ENCODE measurements around the gene STX1A. TPM values are rescaled to one million over a fixed set of nuclear protein-coding genes. Genes with fewer than 3 reads are reported as not detected.

Gene STX1A
- total and polyA plus RNA-seq, 2 of the 8 experiments (the other 6 are each of a cell fraction or from before 2014, with no cell fraction given), result 13.5 to 17.5 TPM

- no peaks in the 10 kb centered on the region for H3K9me3 ChIP-seq (ENCODE audit: insufficient read depth in 2 of 2, low read depth in 1 of 2, low read length in 1 of 2)
- H3K18ac ChIP-seq (ENCODE audit: extremely low read depth, low read length), result no peak overlapping the region
- H3K23me2 ChIP-seq (ENCODE audit: low read depth, low read length), result peaks cover 8% of the 10 kb centered on the region
- H4K20me1 ChIP-seq (replicated peaks in 1 of 2; ENCODE audit: control insufficient read depth in 1 of 2, insufficient read depth in 2 of 2, low read length in 2 of 2), result peaks cover 8 to 20% of the 10 kb centered on the region in 2 experiments
- H3K27ac ChIP-seq (ENCODE audit: low read depth, low read length), result no peak overlapping the region
- no peak overlapping the region for H3K4me3 ChIP-seq (ENCODE audit: extremely low read depth in 1 of 4, insufficient read depth in 2 of 4, low read depth in 3 of 4, low read length in 4 of 4)
- FAIRE-seq (no peak), DNase-seq (ENCODE audit: low read depth in 1 of 2, low spot score in 2 of 2) (no peak)
- POLR2A ChIA-PET (ENCODE audit: partially characterized antibody), result interaction anchor here (0.5 to 2.3 kb wide), 8 partner anchors 15 to 417 kb away, joined by 3 to 7 read pairs (median 3); partner anchors contain the start of gene BAZ1B
- no peak overlapping the region for H3K23ac ChIP-seq (ENCODE audit: insufficient read length)
- H3K4me2 ChIP-seq (ENCODE audit: insufficient read depth in 1 of 2, low read depth in 2 of 2, low read length in 2 of 2), result no peak overlapping the region
- peaks cover 4 to 16% (median 8%) of the 10 kb centered on the region in 4 experiments; a peak in 5 of 8 replicates for H3K36me3 ChIP-seq (ENCODE audit: control insufficient read depth in 2 of 4, insufficient read depth in 4 of 4, low read length in 3 of 4)
- H2BK5ac ChIP-seq (ENCODE audit: low read depth, low read length), result no peak overlapping the region
- H3K4me1 ChIP-seq (replicated peaks in 1 of 4; ENCODE audit: control insufficient read depth in 3 of 4, insufficient read depth in 4 of 4, low read length in 3 of 4), result peaks cover 0 to 16% (median 4%) of the 10 kb centered on the region in 4 experiments; a peak in 6 of 7 replicates
- CTCF ChIA-PET (ENCODE audit: partially characterized antibody), result interaction anchor here (0.5 to 11.1 kb wide), 21 partner anchors 10 to 878 kb away, joined by 3 to 87 read pairs (median 4); partner anchors contain the start of genes CLDN3 and CLDN4
- no peak overlapping the region for H4K91ac ChIP-seq (replicated peaks; ENCODE audit: insufficient read length, low read length)
- H3K79me2 ChIP-seq (ENCODE audit: control insufficient read depth in 1 of 2, insufficient read depth in 2 of 2, low read length in 2 of 2), result peaks cover 0 to 8% of the 10 kb centered on the region in 2 experiments; a peak in 1 of 4 replicates
- H2BK12ac ChIP-seq (ENCODE audit: low read depth, low read length), result no peak overlapping the region
- H3K9ac ChIP-seq (replicated peaks in 1 of 4; ENCODE audit: extremely low read depth in 1 of 4, low read depth in 3 of 4, low read length in 3 of 4), result no peak overlapping the region
- H3K4ac ChIP-seq (replicated peaks; ENCODE audit: insufficient read length, low read depth, low read length), result no peak overlapping the region
- H2BK15ac ChIP-seq (ENCODE audit: low read length), result no peak overlapping the region
- H4K5ac ChIP-seq (ENCODE audit: insufficient read length, low read depth, low read length), result no peak overlapping the region
- H3K27me3 ChIP-seq (replicated peaks in 1 of 4; ENCODE audit: control insufficient read depth in 3 of 4, extremely low read depth in 1 of 4, insufficient read depth in 3 of 4, low read length in 3 of 4), result peaks cover 0 to 2% (median 0%) of the 10 kb centered on the region in 4 experiments; a peak in 1 of 7 replicates
- no peak overlapping the region for H3K56ac ChIP-seq (replicated peaks; ENCODE audit: insufficient read length, low read depth, low read length)
- H2AFZ ChIP-seq (ENCODE audit: low read length), result no peak overlapping the region
- H2AK5ac ChIP-seq (ENCODE audit: low read depth, low read length), result no peak overlapping the region; the same call in 1 of the 2 replicates
- H4K8ac ChIP-seq (ENCODE audit: extremely low read depth, insufficient read depth, low read length), result no peak overlapping the region
- no peaks in the 10 kb centered on the region for H3K79me1 ChIP-seq (ENCODE audit: low read depth, low read length)
- 93% methylated on average over 8 of the region's 8 CpGs; no CpG with 5 or more reads in 1 of the 2 experiments for WGBS, 2 experiments (ENCODE audit: extremely low coverage in 1 of 2, insufficient coverage in 1 of 2, insufficient read length in 1 of 2, insufficient replicate concordance in 2 of 2, low coverage in 1 of 2, low lambda C conversion rate in 2 of 2, missing lambda C conversion rate in 1 of 2)
- H2BK120ac ChIP-seq (replicated peaks; ENCODE audit: low read depth, low read length), result no peak overlapping the region
- H3K14ac ChIP-seq (ENCODE audit: insufficient read length), result no peak overlapping the region
- no peak overlapping the region for H2BK20ac ChIP-seq (ENCODE audit: low read length)
- no peak for TF ChIP-seq POU5F1 (IDR thresholded peaks at IDR 0.05; ENCODE audit: low read depth, low read length)
- no peak for TF ChIP-seq TAF7 (optimal IDR thresholded peaks at IDR 0.05; ENCODE audit: borderline replicate concordance, low read depth, low read length)
- TF ChIP-seq ASH2L (IDR thresholded peaks at IDR 0.05; ENCODE audit: low read length), result no peak
- TF ChIP-seq KDM4A (IDR thresholded peaks at IDR 0.05; ENCODE audit: low read depth, low read length, severe bottlenecking), result no peak
- TF ChIP-seq MAX (IDR thresholded peaks at IDR 0.05), result no peak
- TF ChIP-seq HDAC6 (IDR thresholded peaks at IDR 0.05; ENCODE audit: low read depth, low read length), result no peak
- TF ChIP-seq SP1 (IDR thresholded peaks at IDR 0.05; ENCODE audit: low read depth, low read length), result no peak
- no peak for TF ChIP-seq BCL11A (IDR thresholded peaks at IDR 0.05; ENCODE audit: low read depth in 2 of 2, low read length in 2 of 2)
- no peak for TF ChIP-seq SP2 (IDR thresholded peaks at IDR 0.05; ENCODE audit: low read length)
- TF ChIP-seq GTF2F1 (IDR thresholded peaks at IDR 0.05; ENCODE audit: borderline replicate concordance, low read depth, low read length), result no peak
- no peak for TF ChIP-seq BRCA1 (IDR thresholded peaks at IDR 0.05; ENCODE audit: low read depth, low read length)
- TF ChIP-seq SIN3A (conservative IDR thresholded peaks at IDR 0.05 in 1 of 2, IDR thresholded peaks at IDR 0.05 in 1 of 2; ENCODE audit: low read depth in 1 of 2, low read length in 2 of 2), result no peak
- no peak for TF ChIP-seq SAP30 (IDR thresholded peaks at IDR 0.05; ENCODE audit: insufficient read depth, insufficient replicate concordance, low read length)
Observed at GRCh38 chr7:73735528-73735905, 16.0 kb upstream of the STX1A start.

Data from H1 (cell line).